ENCODE results near the gene TOLLIP.

- TF ChIP-seq POLR2A (IDR thresholded peaks at IDR 0.05; ENCODE audit: extremely low read depth, insufficient read length) (no peak), CTCF (IDR thresholded peaks at IDR 0.05; ENCODE audit: low read depth, low read length) (no peak), MYC (IDR thresholded peaks at IDR 0.05; ENCODE audit: low read depth, low read length) (no peak), MAX (IDR thresholded peaks at IDR 0.05; ENCODE audit: low read depth, low read length) (no peak)
Observed at GRCh38 chr11:1297576-1298473, 11.6 kb downstream of the TOLLIP start.
